Keratinocyte (primary cell): Measurements from ENCODE around the gene TMEM151A.

ENCODE experiments used
- CTCF ChIP-seq, 3 experiments: IDR thresholded peaks in 1 of 3; conservative IDR thresholded peaks in 1 of 3; optimal IDR thresholded peaks in 1 of 3; 2 replicates in 2 of 3; 3 replicates in 1 of 3; pipeline versions ENCODE3 to v1.5.1; 2011; ENCODE audit warnings: low read length in 3 of 3, mild to moderate bottlenecking in 3 of 3, moderate library complexity in 2 of 3, control low read depth in 1 of 3, inconsistent platforms in 1 of 3; ENCODE audit not compliant: insufficient read depth in 2 of 3; ENCODE audit errors: extremely low read depth in 1 of 3
- EZH2 ChIP-seq: IDR thresholded peaks from one replicate; pipeline ENCODE4 v1.6.1; 2012; ENCODE audit warnings: inconsistent platforms, mild to moderate bottlenecking, low read length, moderate library complexity

- TF ChIP-seq CTCF (optimal IDR thresholded peaks at IDR 0.05 in 1 of 3, IDR thresholded peaks at IDR 0.05 in 1 of 3, conservative IDR thresholded peaks at IDR 0.05 in 1 of 3; ENCODE audit: extremely low read depth in 1 of 3, insufficient read depth in 2 of 3, low read length in 3 of 3) (no peak), EZH2 (no peak)
Observed at GRCh38 chr11:66299186-66299585, 7.5 kb downstream of the TMEM151A start.
